Suprapubic skin (tissue), 4 donors: Measurements from ENCODE around the gene PVALB.

Source experiments
- CTCF ChIP-seq, 2 donors: fragments of 200-600 bp in 1 of 2; fragments of 450-650 bp in 1 of 2; sonication (generic) in 1 of 2; IDR thresholded peaks; one replicate each; pipeline ENCODE4 v1.5.1; 2016 to 2019; ENCODE audit warnings: antibody characterized with exemption in 2 of 2, mild to moderate bottlenecking in 1 of 2, moderate library complexity in 1 of 2
- EP300 ChIP-seq: sonication (generic); formaldehyde crosslinking; IDR thresholded peaks from one replicate; pipeline ENCODE4 v1.6.1; 2017; ENCODE audit warnings: antibody characterized with exemption
- POLR2AphosphoS5 ChIP-seq, 3 donors: sonication (generic); formaldehyde crosslinking; IDR thresholded peaks; one replicate each; pipeline ENCODE4 v1.6.1; 2017; ENCODE audit warnings: antibody characterized with exemption in 3 of 3

GRCh38 chr22:36855478-36855877 lies 38.6 kb upstream of the PVALB start:
- TF ChIP-seq CTCF (IDR thresholded peaks at IDR 0.05) (no peak), POLR2AphosphoS5 (IDR thresholded peaks at IDR 0.05) (no peak), EP300 (no peak)
